Mucosa of gallbladder (tissue), 1 donor: ENCODE measurements around the gene PERM1. TPM values are rescaled to one million over a fixed set of nuclear protein-coding genes. Genes with fewer than 3 reads are reported as not detected.
"Not testable (repeated sequence)": the region's sequence is repeated elsewhere in the genome, so short reads cannot be mapped to it uniquely, and the experiment has no call there.

ENCODE experiments used
- DNase-seq: peaks from one replicate; pipeline ENCODE4 v3.0.0-alpha.2; 2020; ENCODE audit warnings: low spot score
- total RNA-seq: library from RNA; stranded (reverse); gene quantifications from one replicate; pipeline ENCODE4 v1.2.1, GENCODE V29; 2021
- donor health status: DM: no; HTN: no; CAD: no.

PERM1 gene
- total RNA-seq, 1 donor from 2014 or later = 0.35 TPM

GRCh38 chr1:978069-978834, 3.6 kb downstream of the PERM1 start:
- DNase-seq = no peak

GRCh38 chr1:976791-977190, 5.1 kb downstream of the PERM1 start:
- not testable (repeated sequence) for DNase-seq

GRCh38 chr1:975896-976683, 5.8 kb downstream of the PERM1 start:
- DNase-seq = peak; percentile 69

GRCh38 chr1:975365-975764, 6.5 kb downstream of the PERM1 start:
- no peak for DNase-seq

- DNase-seq = no peak
Observed at GRCh38 chr1:974687-975328, 7.1 kb downstream of the PERM1 start.

GRCh38 chr1:974293-974640, 7.6 kb downstream of the PERM1 start:
- DNase-seq = no peak

- DNase-seq = no peak
Observed at GRCh38 chr1:973459-974292, 8.2 kb downstream of the PERM1 start.

- no peak for DNase-seq
Observed at GRCh38 chr1:972726-973458, 9.0 kb downstream of the PERM1 start.

GRCh38 chr1:971751-972506, 10.0 kb downstream of the PERM1 start:
- DNase-seq = no peak

- DNase-seq = no peak
Observed at GRCh38 chr1:970973-971730, 10.7 kb downstream of the PERM1 start.

- DNase-seq = no peak
Observed at GRCh38 chr1:970242-970972, 11.5 kb downstream of the PERM1 start.

GRCh38 chr1:969260-969855, 12.5 kb downstream of the PERM1 start:
- DNase-seq = no peak

GRCh38 chr1:967466-968343, 14.2 kb downstream of the PERM1 start:
- no peak for DNase-seq

- DNase-seq = peak; percentile 53
Observed at GRCh38 chr1:966704-967300, 15.1 kb downstream of the PERM1 start.

GRCh38 chr1:966135-966703, 15.7 kb downstream of the PERM1 start, which contains the start of gene PLEKHN1:
Gene PLEKHN1 (plus strand): TSS chr1:966482. CDS start chr1:966532, 50 bp downstream.
- no peak for DNase-seq

GRCh38 chr1:965526-966134, 16.3 kb downstream of the PERM1 start:
- DNase-seq = no peak
